ENCODE data around the gene ADAMTSL3. TPM values are rescaled to one million over a fixed set of nuclear protein-coding genes. Genes with fewer than 3 reads are reported as not detected.

The ADAMTSL3 gene
- total RNA-seq, 1 donor from 2014 or later = 0.64 TPM

DNA sequence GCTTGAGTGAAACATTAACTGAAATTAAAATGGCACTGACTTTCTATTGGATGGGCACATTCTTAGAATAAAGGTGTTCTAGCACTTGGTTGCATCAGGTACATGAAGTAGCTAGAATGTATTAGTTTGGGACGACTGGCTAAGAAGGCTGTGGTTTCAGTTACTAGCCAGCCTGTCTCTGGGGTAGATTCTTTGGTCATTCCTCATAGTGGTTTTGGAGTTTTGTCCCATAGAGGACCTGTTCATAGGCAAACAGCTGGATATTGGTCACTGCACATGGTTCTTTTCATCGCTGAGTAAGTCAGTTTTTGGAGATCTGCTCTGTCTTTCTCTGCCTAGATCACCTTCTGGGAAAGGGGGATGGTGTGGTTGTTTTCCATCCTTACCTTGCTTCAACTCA, 55.3 kb downstream of the ADAMTSL3 start:
- Mint-ChIP-seq H3K36me3 (ENCODE audit: low read depth, unreplicated experiment) (no peaks in the 10 kb centered on the region), H3K9me3 (ENCODE audit: unreplicated experiment) (no peaks in the 10 kb centered on the region), H3K4me3 (ENCODE audit: unreplicated experiment) (no peak overlapping the region), H3K4me1 (ENCODE audit: unreplicated experiment) (no peaks in the 10 kb centered on the region), H3K27me3 (ENCODE audit: unreplicated experiment) (no peaks in the 10 kb centered on the region), H3K27ac (ENCODE audit: unreplicated experiment) (no peak overlapping the region)
- TF ChIP-seq, protein P1, sequence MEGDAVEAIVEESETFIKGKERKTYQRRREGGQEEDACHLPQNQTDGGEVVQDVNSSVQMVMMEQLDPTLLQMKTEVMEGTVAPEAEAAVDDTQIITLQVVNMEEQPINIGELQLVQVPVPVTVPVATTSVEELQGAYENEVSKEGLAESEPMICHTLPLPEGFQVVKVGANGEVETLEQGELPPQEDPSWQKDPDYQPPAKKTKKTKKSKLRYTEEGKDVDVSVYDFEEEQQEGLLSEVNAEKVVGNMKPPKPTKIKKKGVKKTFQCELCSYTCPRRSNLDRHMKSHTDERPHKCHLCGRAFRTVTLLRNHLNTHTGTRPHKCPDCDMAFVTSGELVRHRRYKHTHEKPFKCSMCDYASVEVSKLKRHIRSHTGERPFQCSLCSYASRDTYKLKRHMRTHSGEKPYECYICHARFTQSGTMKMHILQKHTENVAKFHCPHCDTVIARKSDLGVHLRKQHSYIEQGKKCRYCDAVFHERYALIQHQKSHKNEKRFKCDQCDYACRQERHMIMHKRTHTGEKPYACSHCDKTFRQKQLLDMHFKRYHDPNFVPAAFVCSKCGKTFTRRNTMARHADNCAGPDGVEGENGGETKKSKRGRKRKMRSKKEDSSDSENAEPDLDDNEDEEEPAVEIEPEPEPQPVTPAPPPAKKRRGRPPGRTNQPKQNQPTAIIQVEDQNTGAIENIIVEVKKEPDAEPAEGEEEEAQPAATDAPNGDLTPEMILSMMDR (IDR thresholded peaks at IDR 0.05; ENCODE audit: unreplicated experiment) = no peak
- DNase-seq (ENCODE audit: low spot score) = no peak

DNA sequence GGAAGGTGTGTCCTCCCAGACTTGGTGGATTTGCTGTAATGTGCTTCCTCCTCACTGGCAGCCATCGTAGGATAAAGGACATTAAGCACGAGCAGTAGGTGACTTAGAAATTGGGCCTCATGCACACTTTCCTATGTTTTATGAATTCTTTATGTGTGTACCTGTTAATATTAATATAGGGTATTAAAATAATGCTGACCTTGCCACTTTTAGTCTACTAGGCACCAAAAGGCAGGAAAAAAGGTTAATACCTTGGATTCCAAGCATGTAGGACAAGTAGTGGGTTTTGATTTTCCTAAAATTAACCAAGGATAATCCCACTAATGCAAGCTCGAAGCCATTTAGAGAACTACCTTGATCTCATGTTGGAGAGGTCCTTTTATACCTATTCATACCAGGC, 55.9 kb downstream of the ADAMTSL3 start:
- no peaks in the 10 kb centered on the region for H3K9me3 Mint-ChIP-seq (ENCODE audit: unreplicated experiment)
- no peak overlapping the region for H3K27ac Mint-ChIP-seq (ENCODE audit: unreplicated experiment)

DNA sequence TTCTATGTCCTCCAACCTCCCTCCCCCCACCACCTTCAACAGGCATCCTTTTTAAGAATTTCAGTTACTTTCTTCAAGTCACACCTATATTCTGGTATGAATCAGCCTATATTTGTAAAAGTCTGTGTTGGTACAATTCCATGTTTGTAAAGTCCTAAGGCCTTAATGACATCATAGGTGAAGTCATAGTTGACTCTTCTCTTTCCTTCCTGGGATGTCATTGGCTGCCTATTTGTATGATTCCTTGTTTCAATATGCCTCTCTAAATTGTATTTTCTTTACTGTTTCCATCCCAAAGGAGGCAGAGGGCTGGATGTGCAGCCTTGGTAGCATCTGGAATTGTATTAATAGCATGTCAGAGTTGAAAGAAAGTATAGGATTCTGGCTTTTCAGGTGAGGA, 56.5 kb downstream of the ADAMTSL3 start:
- H3K9me3 Mint-ChIP-seq (ENCODE audit: unreplicated experiment) = no peaks in the 10 kb centered on the region
- DNase-seq (ENCODE audit: low spot score) = no peak
- peaks cover 2% of the 10 kb centered on the region for H3K27me3 Mint-ChIP-seq (ENCODE audit: unreplicated experiment)
- no peaks in the 10 kb centered on the region for H3K4me1 Mint-ChIP-seq (ENCODE audit: unreplicated experiment)
- H3K36me3 Mint-ChIP-seq (ENCODE audit: low read depth, unreplicated experiment) = no peaks in the 10 kb centered on the region
- TF ChIP-seq, protein P1 (IDR thresholded peaks at IDR 0.05; ENCODE audit: unreplicated experiment) = no peak
- no peak overlapping the region for H3K27ac Mint-ChIP-seq (ENCODE audit: unreplicated experiment)
- H3K4me3 Mint-ChIP-seq (ENCODE audit: unreplicated experiment) = no peak overlapping the region

More for the DNA sequence above, 55.9 kb downstream of the ADAMTSL3 start:
- H3K4me1 Mint-ChIP-seq (ENCODE audit: unreplicated experiment) = no peaks in the 10 kb centered on the region
- DNase-seq (ENCODE audit: low spot score) = no peak
- no peaks in the 10 kb centered on the region for H3K36me3 Mint-ChIP-seq (ENCODE audit: low read depth, unreplicated experiment)
- H3K27me3 Mint-ChIP-seq (ENCODE audit: unreplicated experiment) = no peaks in the 10 kb centered on the region
- H3K4me3 Mint-ChIP-seq (ENCODE audit: unreplicated experiment) = no peak overlapping the region
- TF ChIP-seq, protein P1 (IDR thresholded peaks at IDR 0.05; ENCODE audit: unreplicated experiment) = no peak

DNA sequence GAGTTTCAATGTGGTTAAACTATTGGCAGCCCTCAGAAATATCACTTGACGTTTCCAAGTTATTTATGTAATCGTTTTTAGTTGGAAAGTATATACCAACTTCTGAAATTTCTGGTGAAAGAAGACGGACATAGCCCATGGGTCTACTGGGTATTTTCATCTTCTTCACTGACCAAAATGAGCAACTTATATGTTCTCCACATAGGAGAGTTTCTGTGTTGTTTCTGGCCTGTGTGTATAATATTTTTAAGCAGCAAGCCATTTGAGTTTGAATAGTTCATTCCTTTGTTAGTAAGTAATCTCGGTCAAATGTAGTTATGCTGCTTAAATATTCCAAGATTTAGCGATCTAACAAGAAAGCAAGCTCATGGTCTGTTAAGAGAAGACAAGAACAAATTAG, 57.3 kb downstream of the ADAMTSL3 start:
- Mint-ChIP-seq H3K27me3 (ENCODE audit: unreplicated experiment) (peaks cover 2% of the 10 kb centered on the region), H3K4me1 (ENCODE audit: unreplicated experiment) (no peaks in the 10 kb centered on the region), H3K9me3 (ENCODE audit: unreplicated experiment) (no peaks in the 10 kb centered on the region), H3K4me3 (ENCODE audit: unreplicated experiment) (no peak overlapping the region), H3K27ac (ENCODE audit: unreplicated experiment) (no peak overlapping the region), H3K36me3 (ENCODE audit: low read depth, unreplicated experiment) (no peaks in the 10 kb centered on the region)
- TF ChIP-seq, protein P1 (IDR thresholded peaks at IDR 0.05; ENCODE audit: unreplicated experiment) = no peak
- no peak for DNase-seq (ENCODE audit: low spot score)

DNA sequence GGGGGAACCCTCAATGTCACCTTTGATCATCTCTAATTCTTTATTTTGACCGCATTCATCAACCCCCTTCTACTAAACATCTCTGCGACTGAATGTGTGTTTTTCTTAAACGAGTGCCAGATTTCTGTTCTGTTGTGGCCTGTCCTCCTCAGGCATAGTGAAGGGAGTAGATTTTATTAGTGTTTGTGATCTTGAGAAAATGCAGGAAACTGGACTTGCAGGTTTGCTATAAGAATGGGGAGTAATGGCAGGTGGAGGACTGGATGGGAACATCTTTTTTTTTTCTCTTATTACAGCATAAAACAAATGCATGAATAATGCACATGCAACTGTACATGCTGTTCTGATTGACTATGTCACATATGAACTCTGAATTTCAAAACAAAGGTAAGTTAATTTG, 59.3 kb downstream of the ADAMTSL3 start:
- TF ChIP-seq, protein P1 (IDR thresholded peaks at IDR 0.05; ENCODE audit: unreplicated experiment) = no peak
- Mint-ChIP-seq H3K4me3 (ENCODE audit: unreplicated experiment) (no peak overlapping the region), H3K9me3 (ENCODE audit: unreplicated experiment) (no peaks in the 10 kb centered on the region), H3K4me1 (ENCODE audit: unreplicated experiment) (no peaks in the 10 kb centered on the region), H3K27ac (ENCODE audit: unreplicated experiment) (no peak overlapping the region), H3K27me3 (ENCODE audit: unreplicated experiment) (peaks cover 2% of the 10 kb centered on the region), H3K36me3 (ENCODE audit: low read depth, unreplicated experiment) (no peaks in the 10 kb centered on the region)
- no peak for DNase-seq (ENCODE audit: low spot score)
